Uterus (tissue), 4 donors: ENCODE data around the gene ZBTB7C. TPM values are rescaled to one million over a fixed set of nuclear protein-coding genes. Genes with fewer than 3 reads are reported as not detected.

Experiments
- DNase-seq, 2 donors: peaks; one replicate each; pipeline ENCODE4 v3.0.0-alpha.2; 2019 to 2020
- H3K27ac ChIP-seq, 2 donors: fragments of 200-600 bp; sonication (generic); 1 replicate in 1 of 2; 2 replicates in 1 of 2; pipeline ENCODE4 v1.5.1; 2016 to 2018
- H3K27me3 ChIP-seq, 2 donors: fragments of 200-600 bp; sonication (generic); one replicate each; pipeline ENCODE4 v1.5.1; 2018 to 2019; ENCODE audit warnings: control low read depth in 1 of 2
- H3K36me3 ChIP-seq, 2 donors: fragments of 200-600 bp; sonication (generic); one replicate each; pipeline ENCODE4 v1.5.1; 2019; ENCODE audit warnings: control low read depth in 1 of 2
- H3K4me1 ChIP-seq, 2 donors: fragments of 200-600 bp; sonication (generic); one replicate each; pipeline ENCODE4 v1.5.1; 2018 to 2019; ENCODE audit warnings: control low read depth in 1 of 2
- H3K4me3 ChIP-seq, 2 donors: fragments of 200-600 bp; sonication (generic); 1 replicate in 1 of 2; 2 replicates in 1 of 2; pipeline ENCODE4 v1.5.1; 2018 to 2019; ENCODE audit warnings: mild to moderate bottlenecking in 1 of 2
- H3K9me3 ChIP-seq, 2 donors: fragments of 200-600 bp; sonication (generic); one replicate each; pipeline ENCODE4 v1.5.1; 2019; ENCODE audit warnings: control low read depth in 1 of 2
- POLR2A ChIP-seq, 2 donors: fragments of 450-650 bp; IDR thresholded peaks; one replicate each; pipeline ENCODE4 v1.6.1; 2016; ENCODE audit warnings: antibody characterized with exemption in 2 of 2, mild to moderate bottlenecking in 1 of 2, moderate library complexity in 1 of 2
- intact Hi-C: fragments of 100-400 bp; cut with DNase I; formaldehyde crosslinking; loops from one replicate; pipeline ENCODE4 v1.15.1; 2023; ENCODE audit warnings: low total_unique reads
- total RNA-seq, 4 donors: library from RNA; depleted of rRNA in 3 of 4; stranded (reverse); fragments of >200 nt in 3 of 4; gene quantifications; one replicate each; pipeline versions ENCODE4 v1.1.0 to v1.2.4, GENCODE V29; 2014 to 2023
- TF ChIP-seq, protein P1 (sequence below), 4 experiments: fragments of 200-600 bp in 2 of 4; fragments of 450-650 bp in 2 of 4; sonication (generic) in 2 of 4; IDR thresholded peaks; one replicate each; pipeline ENCODE4 v1.5.1; 2016 to 2019; ENCODE audit warnings: antibody characterized with exemption in 4 of 4, mild to moderate bottlenecking in 2 of 4, moderate library complexity in 1 of 4
- donor health status: DM: yes; HTN: yes; CAD: no.

The ZBTB7C gene
- total RNA-seq, 4 donors from 2014 or later: 1.0 to 11.2 (median 7.9) TPM

DNA sequence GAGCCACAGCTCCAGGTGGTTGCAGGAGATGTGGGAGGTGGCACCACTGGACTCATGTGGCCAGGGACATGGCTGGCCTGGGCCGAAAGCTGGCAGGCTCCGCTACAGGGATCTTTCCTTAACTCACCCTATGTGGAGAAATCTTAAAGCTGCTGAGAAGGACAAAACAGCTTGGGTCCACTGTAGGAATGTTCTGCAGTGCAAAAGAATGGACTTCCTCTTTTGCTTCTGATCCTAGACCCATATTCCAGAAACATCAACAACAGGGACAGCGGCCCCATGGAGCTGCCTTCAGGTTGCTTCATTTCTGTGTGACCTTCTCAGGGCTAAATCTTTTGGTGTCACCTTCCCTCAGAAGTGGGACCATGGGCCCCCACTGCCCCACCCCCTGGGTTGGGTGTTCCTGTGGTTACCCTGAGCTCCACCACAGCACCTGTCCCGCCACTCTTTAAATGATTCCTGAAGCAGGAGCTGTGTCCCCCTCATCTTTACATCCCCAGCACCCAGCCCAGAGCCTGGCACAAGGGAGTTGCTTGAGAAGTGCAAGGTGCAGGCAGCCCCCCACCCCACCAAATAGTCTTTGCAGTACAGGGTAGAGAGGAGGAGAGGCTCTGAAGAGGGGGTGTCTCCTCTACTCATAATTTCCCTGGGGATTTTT is 205.8 kb downstream of the ZBTB7C start:
- intact Hi-C loops: no loop called here
- TF ChIP-seq, protein P1, sequence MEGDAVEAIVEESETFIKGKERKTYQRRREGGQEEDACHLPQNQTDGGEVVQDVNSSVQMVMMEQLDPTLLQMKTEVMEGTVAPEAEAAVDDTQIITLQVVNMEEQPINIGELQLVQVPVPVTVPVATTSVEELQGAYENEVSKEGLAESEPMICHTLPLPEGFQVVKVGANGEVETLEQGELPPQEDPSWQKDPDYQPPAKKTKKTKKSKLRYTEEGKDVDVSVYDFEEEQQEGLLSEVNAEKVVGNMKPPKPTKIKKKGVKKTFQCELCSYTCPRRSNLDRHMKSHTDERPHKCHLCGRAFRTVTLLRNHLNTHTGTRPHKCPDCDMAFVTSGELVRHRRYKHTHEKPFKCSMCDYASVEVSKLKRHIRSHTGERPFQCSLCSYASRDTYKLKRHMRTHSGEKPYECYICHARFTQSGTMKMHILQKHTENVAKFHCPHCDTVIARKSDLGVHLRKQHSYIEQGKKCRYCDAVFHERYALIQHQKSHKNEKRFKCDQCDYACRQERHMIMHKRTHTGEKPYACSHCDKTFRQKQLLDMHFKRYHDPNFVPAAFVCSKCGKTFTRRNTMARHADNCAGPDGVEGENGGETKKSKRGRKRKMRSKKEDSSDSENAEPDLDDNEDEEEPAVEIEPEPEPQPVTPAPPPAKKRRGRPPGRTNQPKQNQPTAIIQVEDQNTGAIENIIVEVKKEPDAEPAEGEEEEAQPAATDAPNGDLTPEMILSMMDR (IDR thresholded peaks at IDR 0.05): no peak
- no peak for TF ChIP-seq POLR2A (IDR thresholded peaks at IDR 0.05)

DNA sequence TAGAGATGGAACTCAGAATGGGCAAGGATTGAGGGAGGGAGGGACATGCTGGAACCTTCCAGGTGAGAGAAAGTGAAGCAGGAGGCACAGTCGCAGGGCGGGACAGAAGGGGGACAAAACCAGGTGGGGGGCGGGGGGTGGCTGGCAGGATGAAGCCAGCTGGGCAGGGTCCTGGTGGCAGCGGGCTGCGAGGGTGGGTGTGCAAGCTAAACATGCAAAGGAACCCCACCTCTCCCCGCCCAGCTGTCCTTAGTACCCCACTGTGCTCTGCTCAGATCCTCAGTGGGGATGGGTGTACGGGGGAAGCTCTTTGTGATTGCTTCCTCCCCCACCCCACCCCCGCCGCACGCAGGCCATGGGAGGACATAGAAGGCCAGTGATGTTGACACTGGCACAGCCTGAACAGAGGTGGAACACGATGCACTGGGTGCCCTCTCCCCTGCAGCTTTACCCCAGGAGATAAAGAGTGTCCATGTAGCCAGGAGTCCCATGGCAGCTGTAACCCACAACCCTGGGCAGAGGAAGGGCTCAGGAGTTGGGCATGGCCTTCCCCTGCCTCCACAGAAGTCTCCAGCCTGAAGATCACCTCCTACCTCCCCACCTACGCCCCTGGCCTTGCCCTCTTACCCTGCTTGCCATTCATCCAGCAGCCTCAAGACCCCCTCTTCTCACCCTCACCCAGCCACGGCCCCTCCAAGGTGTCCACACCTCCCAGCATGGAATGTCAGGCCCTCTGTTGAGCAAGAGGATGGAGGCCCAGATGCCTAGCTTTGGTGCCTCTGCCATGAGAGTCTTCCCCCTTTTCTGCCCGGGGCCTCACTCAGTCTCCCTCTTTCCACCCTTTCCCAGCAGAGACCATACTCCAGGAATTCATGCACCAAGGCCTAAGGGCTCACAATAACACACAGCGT is 206.6 kb downstream of the ZBTB7C start:
- Histone ChIP-seq H3K4me3 (no peak overlapping the region), H3K4me1 (no peaks in the 10 kb centered on the region), H3K27ac (no peak overlapping the region), H3K9me3 (no peaks in the 10 kb centered on the region), H3K27me3 (no peaks in the 10 kb centered on the region), H3K36me3 (no peaks in the 10 kb centered on the region)
- intact Hi-C loops: no loop called here
- no peak for DNase-seq
- TF ChIP-seq, protein P1 (IDR thresholded peaks at IDR 0.05): no peak
- no peak for TF ChIP-seq POLR2A (IDR thresholded peaks at IDR 0.05)

More for the DNA sequence above, 205.8 kb downstream of the ZBTB7C start:
- H3K9me3 ChIP-seq: no peaks in the 10 kb centered on the region
- no peaks in the 10 kb centered on the region for H3K27me3 ChIP-seq
- no peak overlapping the region for H3K27ac ChIP-seq
- H3K36me3 ChIP-seq: no peaks in the 10 kb centered on the region
- H3K4me3 ChIP-seq: no peak overlapping the region
- DNase-seq: no peak
- no peaks in the 10 kb centered on the region for H3K4me1 ChIP-seq

DNA sequence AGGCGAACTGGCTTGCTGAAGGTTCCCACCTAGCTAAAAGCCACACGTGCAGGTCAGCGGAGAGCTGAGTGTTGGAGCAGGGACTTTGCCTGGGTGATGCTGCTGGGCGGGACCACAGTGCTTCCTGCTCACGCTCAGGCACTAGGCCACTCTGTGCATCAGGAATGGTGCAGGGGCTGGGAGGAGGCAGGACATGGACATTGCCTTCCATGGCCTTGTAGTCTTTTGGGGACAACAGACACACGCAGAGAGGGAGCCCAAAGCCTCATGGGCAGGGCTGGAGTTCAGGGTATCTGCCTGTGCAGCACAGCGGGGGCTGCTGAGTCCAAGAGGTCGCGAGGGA is 207.2 kb downstream of the ZBTB7C start:
- no peak for TF ChIP-seq POLR2A (IDR thresholded peaks at IDR 0.05)
- TF ChIP-seq, protein P1 (IDR thresholded peaks at IDR 0.05): no peak

DNA sequence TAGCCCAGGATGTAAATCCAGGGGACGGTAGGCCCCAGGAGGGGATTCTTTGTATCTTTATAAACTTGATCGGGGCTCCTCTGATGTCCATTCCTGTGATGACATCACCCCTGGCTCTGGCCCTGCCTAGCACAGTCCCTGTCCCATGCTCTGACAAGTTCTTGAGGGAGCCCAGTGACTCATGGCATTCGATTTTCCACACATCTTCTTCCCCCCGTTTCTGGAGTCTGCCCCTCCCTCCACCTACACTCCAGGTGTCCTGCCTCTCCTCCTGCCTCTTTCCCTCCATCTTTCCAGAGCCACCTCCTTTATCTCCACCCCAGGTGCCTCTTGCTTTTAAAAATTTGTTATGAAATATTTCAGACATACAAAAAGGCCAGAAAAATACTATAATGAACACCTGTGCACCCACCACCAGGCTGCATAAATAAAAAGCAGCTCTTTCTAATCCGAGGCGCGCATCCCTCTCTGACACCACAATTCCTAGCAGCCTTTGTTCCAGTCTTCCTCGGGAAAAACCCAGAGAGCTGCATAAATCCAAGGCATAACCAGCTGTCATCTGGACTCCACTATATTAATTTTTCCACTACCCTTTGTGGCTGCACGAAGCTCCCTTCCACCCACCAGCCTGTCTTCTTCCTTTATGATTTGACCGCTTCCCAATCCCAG is 207.7 kb downstream of the ZBTB7C start:
- TF ChIP-seq POLR2A (IDR thresholded peaks at IDR 0.05): no peak
- TF ChIP-seq, protein P1 (IDR thresholded peaks at IDR 0.05): no peak
- no peaks in the 10 kb centered on the region for H3K27me3 ChIP-seq
- H3K4me1 ChIP-seq: no peaks in the 10 kb centered on the region
- intact Hi-C loops: no loop called here
- DNase-seq: no peak
- H3K9me3 ChIP-seq: no peaks in the 10 kb centered on the region
- no peaks in the 10 kb centered on the region for H3K36me3 ChIP-seq
- no peak overlapping the region for H3K4me3 ChIP-seq
- no peak overlapping the region for H3K27ac ChIP-seq

More for the DNA sequence above, 207.2 kb downstream of the ZBTB7C start:
- Histone ChIP-seq H3K36me3 (no peaks in the 10 kb centered on the region), H3K27ac (no peak overlapping the region), H3K4me3 (no peak overlapping the region), H3K27me3 (no peaks in the 10 kb centered on the region), H3K9me3 (no peaks in the 10 kb centered on the region), H3K4me1 (no peaks in the 10 kb centered on the region)
- intact Hi-C loops: no loop called here
- DNase-seq: no peak
